Measurements from ENCODE around the gene NXNL2.

The NXNL2 gene

GRCh38 chr9:88511906-88512305 lies 23.1 kb upstream of the NXNL2 start:
- no peak overlapping the region for H3K27ac ChIP-seq (ENCODE audit: low read depth, low read length)

GRCh38 chr9:88514247-88514646 lies 20.7 kb upstream of the NXNL2 start:
- Histone ChIP-seq H3K4me1 (ENCODE audit: control insufficient read depth, insufficient read depth, low read length) (peaks cover 7% of the 10 kb centered on the region; the same call in 1 of the 2 replicates), H3K9ac (ENCODE audit: low read depth, low read length) (no peak overlapping the region), H3K36me3 (ENCODE audit: control insufficient read depth, insufficient read depth, low read length) (no peaks in the 10 kb centered on the region), H3K4me3 (ENCODE audit: low read depth, low read length) (no peak overlapping the region), H3K27me3 (ENCODE audit: control insufficient read depth, insufficient read depth, low read length) (no peaks in the 10 kb centered on the region), H3K27ac (ENCODE audit: low read depth, low read length) (no peak overlapping the region), H3K9me3 (ENCODE audit: control insufficient read depth, insufficient read depth, low read length) (no peaks in the 10 kb centered on the region; the same call in 1 of the 2 replicates)

More at GRCh38 chr9:88511906-88512305, 23.1 kb upstream of the NXNL2 start:
- Histone ChIP-seq H3K27me3 (ENCODE audit: control insufficient read depth, insufficient read depth, low read length) (no peaks in the 10 kb centered on the region), H3K9me3 (ENCODE audit: control insufficient read depth, insufficient read depth, low read length) (no peaks in the 10 kb centered on the region; the same call in 1 of the 2 replicates), H3K4me3 (ENCODE audit: low read depth, low read length) (no peak overlapping the region), H3K36me3 (ENCODE audit: control insufficient read depth, insufficient read depth, low read length) (no peaks in the 10 kb centered on the region), H3K9ac (ENCODE audit: low read depth, low read length) (no peak overlapping the region), H3K4me1 (ENCODE audit: control insufficient read depth, insufficient read depth, low read length) (peaks cover 7% of the 10 kb centered on the region; the same call in 1 of the 2 replicates)

- Histone ChIP-seq H3K27ac (ENCODE audit: low read depth, low read length) (peak overlapping the region; percentile 61), H3K27me3 (ENCODE audit: control insufficient read depth, insufficient read depth, low read length) (no peaks in the 10 kb centered on the region), H3K4me3 (ENCODE audit: low read depth, low read length) (no peak overlapping the region), H3K9ac (ENCODE audit: low read depth, low read length) (no peak overlapping the region), H3K9me3 (ENCODE audit: control insufficient read depth, insufficient read depth, low read length) (no peaks in the 10 kb centered on the region), H3K4me1 (ENCODE audit: control insufficient read depth, insufficient read depth, low read length) (peaks cover 14% of the 10 kb centered on the region; the same call in 1 of the 2 replicates), H3K36me3 (ENCODE audit: control insufficient read depth, insufficient read depth, low read length) (no peaks in the 10 kb centered on the region)
Observed at GRCh38 chr9:88521308-88521707, 13.7 kb upstream of the NXNL2 start.

GRCh38 chr9:88522360-88522759 lies 12.6 kb upstream of the NXNL2 start:
- Histone ChIP-seq H3K27ac (ENCODE audit: low read depth, low read length) (no peak overlapping the region), H3K9me3 (ENCODE audit: control insufficient read depth, insufficient read depth, low read length) (no peaks in the 10 kb centered on the region), H3K27me3 (ENCODE audit: control insufficient read depth, insufficient read depth, low read length) (no peaks in the 10 kb centered on the region), H3K4me1 (ENCODE audit: control insufficient read depth, insufficient read depth, low read length) (peaks cover 14% of the 10 kb centered on the region; the same call in 1 of the 2 replicates), H3K36me3 (ENCODE audit: control insufficient read depth, insufficient read depth, low read length) (no peaks in the 10 kb centered on the region), H3K9ac (ENCODE audit: low read depth, low read length) (no peak overlapping the region), H3K4me3 (ENCODE audit: low read depth, low read length) (no peak overlapping the region)

- Histone ChIP-seq H3K27me3 (ENCODE audit: control insufficient read depth, insufficient read depth, low read length) (no peaks in the 10 kb centered on the region), H3K9me3 (ENCODE audit: control insufficient read depth, insufficient read depth, low read length) (no peaks in the 10 kb centered on the region), H3K4me3 (ENCODE audit: low read depth, low read length) (no peak overlapping the region), H3K9ac (ENCODE audit: low read depth, low read length) (no peak overlapping the region), H3K36me3 (ENCODE audit: control insufficient read depth, insufficient read depth, low read length) (no peaks in the 10 kb centered on the region), H3K27ac (ENCODE audit: low read depth, low read length) (no peak overlapping the region), H3K4me1 (ENCODE audit: control insufficient read depth, insufficient read depth, low read length) (peaks cover 14% of the 10 kb centered on the region; the same call in 1 of the 2 replicates)
Observed at GRCh38 chr9:88523056-88523455, 11.9 kb upstream of the NXNL2 start.

- Histone ChIP-seq H3K36me3 (ENCODE audit: control insufficient read depth, insufficient read depth, low read length) (no peaks in the 10 kb centered on the region), H3K9me3 (ENCODE audit: control insufficient read depth, insufficient read depth, low read length) (no peaks in the 10 kb centered on the region), H3K4me3 (ENCODE audit: low read depth, low read length) (no peak overlapping the region), H3K27me3 (ENCODE audit: control insufficient read depth, insufficient read depth, low read length) (no peaks in the 10 kb centered on the region), H3K9ac (ENCODE audit: low read depth, low read length) (no peak overlapping the region), H3K27ac (ENCODE audit: low read depth, low read length) (no peak overlapping the region), H3K4me1 (ENCODE audit: control insufficient read depth, insufficient read depth, low read length) (peaks cover 21% of the 10 kb centered on the region)
Observed at GRCh38 chr9:88524911-88525310, 10.1 kb upstream of the NXNL2 start.

GRCh38 chr9:88527618-88528017 lies 7.4 kb upstream of the NXNL2 start:
- Histone ChIP-seq H3K27ac (ENCODE audit: low read depth, low read length) (no peak overlapping the region), H3K4me3 (ENCODE audit: low read depth, low read length) (no peak overlapping the region), H3K9me3 (ENCODE audit: control insufficient read depth, insufficient read depth, low read length) (no peaks in the 10 kb centered on the region), H3K4me1 (ENCODE audit: control insufficient read depth, insufficient read depth, low read length) (peaks cover 19% of the 10 kb centered on the region), H3K36me3 (ENCODE audit: control insufficient read depth, insufficient read depth, low read length) (no peaks in the 10 kb centered on the region), H3K9ac (ENCODE audit: low read depth, low read length) (no peak overlapping the region), H3K27me3 (ENCODE audit: control insufficient read depth, insufficient read depth, low read length) (no peaks in the 10 kb centered on the region)

- Histone ChIP-seq H3K9me3 (ENCODE audit: control insufficient read depth, insufficient read depth, low read length) (no peaks in the 10 kb centered on the region), H3K4me1 (ENCODE audit: control insufficient read depth, insufficient read depth, low read length) (peaks cover 19% of the 10 kb centered on the region), H3K9ac (ENCODE audit: low read depth, low read length) (no peak overlapping the region), H3K27ac (ENCODE audit: low read depth, low read length) (no peak overlapping the region), H3K4me3 (ENCODE audit: low read depth, low read length) (no peak overlapping the region), H3K36me3 (ENCODE audit: control insufficient read depth, insufficient read depth, low read length) (no peaks in the 10 kb centered on the region), H3K27me3 (ENCODE audit: control insufficient read depth, insufficient read depth, low read length) (peaks cover 5% of the 10 kb centered on the region; the same call in 1 of the 2 replicates)
Observed at GRCh38 chr9:88528080-88528790, 6.7 kb upstream of the NXNL2 start.

GRCh38 chr9:88529496-88529895 lies 5.5 kb upstream of the NXNL2 start:
- no peak overlapping the region for H3K4me3 ChIP-seq (ENCODE audit: low read depth, low read length)
- H3K36me3 ChIP-seq (ENCODE audit: control insufficient read depth, insufficient read depth, low read length) = no peaks in the 10 kb centered on the region
- H3K9me3 ChIP-seq (ENCODE audit: control insufficient read depth, insufficient read depth, low read length) = no peaks in the 10 kb centered on the region
- no peak overlapping the region for H3K27ac ChIP-seq (ENCODE audit: low read depth, low read length)
- no peak overlapping the region for H3K9ac ChIP-seq (ENCODE audit: low read depth, low read length)
- H3K4me1 ChIP-seq (ENCODE audit: control insufficient read depth, insufficient read depth, low read length) = peaks cover 19% of the 10 kb centered on the region
- peaks cover 6% of the 10 kb centered on the region; the same call in 1 of the 2 replicates for H3K27me3 ChIP-seq (ENCODE audit: control insufficient read depth, insufficient read depth, low read length)

- H3K4me3 ChIP-seq (ENCODE audit: low read depth, low read length) = no peak overlapping the region
- H3K9me3 ChIP-seq (ENCODE audit: control insufficient read depth, insufficient read depth, low read length) = no peaks in the 10 kb centered on the region
- peaks cover 6% of the 10 kb centered on the region for H3K27me3 ChIP-seq (ENCODE audit: control insufficient read depth, insufficient read depth, low read length)
- H3K27ac ChIP-seq (ENCODE audit: low read depth, low read length) = no peak overlapping the region
- no peaks in the 10 kb centered on the region for H3K36me3 ChIP-seq (ENCODE audit: control insufficient read depth, insufficient read depth, low read length)
- peaks cover 19% of the 10 kb centered on the region for H3K4me1 ChIP-seq (ENCODE audit: control insufficient read depth, insufficient read depth, low read length)
- no peak overlapping the region for H3K9ac ChIP-seq (ENCODE audit: low read depth, low read length)
Observed at GRCh38 chr9:88530051-88530450, 4.9 kb upstream of the NXNL2 start.

- H3K9ac ChIP-seq (ENCODE audit: low read depth, low read length) = 0 out of 2 replicates have a peak overlapping the region, but pooled peaks have one; percentile 5
Observed at GRCh38 chr9:88531920-88532698, 2.9 kb upstream of the NXNL2 start.

More at GRCh38 chr9:88531920-88532698, 2.9 kb upstream of the NXNL2 start:
- Histone ChIP-seq H3K36me3 (ENCODE audit: control insufficient read depth, insufficient read depth, low read length) (no peaks in the 10 kb centered on the region), H3K4me1 (ENCODE audit: control insufficient read depth, insufficient read depth, low read length) (peaks cover 19% of the 10 kb centered on the region), H3K27ac (ENCODE audit: low read depth, low read length) (peak overlapping the region; percentile 46), H3K9me3 (ENCODE audit: control insufficient read depth, insufficient read depth, low read length) (no peaks in the 10 kb centered on the region), H3K4me3 (ENCODE audit: low read depth, low read length) (peak overlapping the region; percentile 54), H3K27me3 (ENCODE audit: control insufficient read depth, insufficient read depth, low read length) (peaks cover 25% of the 10 kb centered on the region)

Data from HUES48 (cell line).